Measurements from ENCODE around the gene CTIF.

DNA sequence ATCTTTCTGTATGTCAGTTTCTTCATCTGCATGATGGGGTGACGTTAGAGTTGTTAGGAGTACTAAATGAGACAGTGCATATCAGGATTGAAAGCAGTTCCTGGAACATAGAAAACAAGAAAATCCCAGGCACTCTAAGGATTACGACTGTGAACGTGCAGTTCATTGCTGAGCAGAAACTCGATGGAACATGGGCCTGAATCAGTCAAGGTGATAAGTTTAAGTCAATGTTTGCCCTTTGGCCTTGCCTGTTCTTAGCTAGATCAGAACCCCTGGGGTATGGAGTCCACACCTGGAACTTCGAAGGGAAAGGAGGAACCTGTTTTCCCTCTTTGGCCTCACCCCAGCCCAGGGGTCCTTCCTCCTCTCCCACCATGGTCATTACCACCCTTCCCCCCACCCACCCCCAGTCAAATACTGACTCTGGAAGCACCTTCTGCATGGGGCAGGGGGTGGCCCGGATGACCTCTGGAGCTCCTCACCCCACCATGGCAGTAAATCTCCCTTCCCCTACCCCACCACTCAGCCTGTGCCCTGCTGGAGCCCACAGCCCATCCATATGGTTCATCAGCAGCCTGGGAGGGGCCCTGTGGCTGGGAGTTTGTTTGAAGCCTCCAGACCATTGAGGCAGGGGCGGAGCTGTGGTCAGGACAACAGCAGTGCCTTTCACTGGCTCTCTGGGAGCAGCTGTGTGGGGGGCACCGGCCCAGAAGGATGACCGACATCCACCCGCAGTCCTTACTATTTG, 247.8 kb downstream of the CTIF start:
- TF ChIP-seq POLR2A (IDR thresholded peaks at IDR 0.05), result no peak
- TF ChIP-seq, protein P1, sequence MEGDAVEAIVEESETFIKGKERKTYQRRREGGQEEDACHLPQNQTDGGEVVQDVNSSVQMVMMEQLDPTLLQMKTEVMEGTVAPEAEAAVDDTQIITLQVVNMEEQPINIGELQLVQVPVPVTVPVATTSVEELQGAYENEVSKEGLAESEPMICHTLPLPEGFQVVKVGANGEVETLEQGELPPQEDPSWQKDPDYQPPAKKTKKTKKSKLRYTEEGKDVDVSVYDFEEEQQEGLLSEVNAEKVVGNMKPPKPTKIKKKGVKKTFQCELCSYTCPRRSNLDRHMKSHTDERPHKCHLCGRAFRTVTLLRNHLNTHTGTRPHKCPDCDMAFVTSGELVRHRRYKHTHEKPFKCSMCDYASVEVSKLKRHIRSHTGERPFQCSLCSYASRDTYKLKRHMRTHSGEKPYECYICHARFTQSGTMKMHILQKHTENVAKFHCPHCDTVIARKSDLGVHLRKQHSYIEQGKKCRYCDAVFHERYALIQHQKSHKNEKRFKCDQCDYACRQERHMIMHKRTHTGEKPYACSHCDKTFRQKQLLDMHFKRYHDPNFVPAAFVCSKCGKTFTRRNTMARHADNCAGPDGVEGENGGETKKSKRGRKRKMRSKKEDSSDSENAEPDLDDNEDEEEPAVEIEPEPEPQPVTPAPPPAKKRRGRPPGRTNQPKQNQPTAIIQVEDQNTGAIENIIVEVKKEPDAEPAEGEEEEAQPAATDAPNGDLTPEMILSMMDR (IDR thresholded peaks at IDR 0.05), result no peak
